Lung (tissue), 12 donors: Measurements from ENCODE around the gene DDX56. TPM values are rescaled to one million over a fixed set of nuclear protein-coding genes. Genes with fewer than 3 reads are reported as not detected.
"Not testable (repeated sequence)": the region's sequence is repeated elsewhere in the genome, so short reads cannot be mapped to it uniquely, and the experiment has no call there.

ENCODE experiments used
- ATAC-seq: fragments of 200-7000 bp; cut with Tn5 transposase; one replicate; pipeline ENCODE4 v1.9.1; 2020; ENCODE audit warnings: moderate number of reproducible peaks; ENCODE audit not compliant: insufficient read depth, low FRiP score
- DNase-seq, 3 donors: peaks; one replicate each; pipeline ENCODE4 v3.0.0-alpha.2; 2013 to 2017
- H3K27ac ChIP-seq, 2 donors: one replicate each; pipeline ENCODE4 v1.5.1; 2013; ENCODE audit warnings: mild to moderate bottlenecking in 2 of 2, moderate library complexity in 2 of 2, control low read depth in 1 of 2, inconsistent platforms in 1 of 2, low read depth in 1 of 2, low read length in 1 of 2
- H3K27me3 ChIP-seq, 3 donors: one replicate each; pipeline ENCODE4 v1.5.1; 2013; ENCODE audit warnings: low read length in 2 of 3; ENCODE audit not compliant: control insufficient read depth in 3 of 3, insufficient read depth in 3 of 3
- H3K36me3 ChIP-seq, 4 donors: one replicate each; pipeline ENCODE4 v1.5.1; 2013; ENCODE audit warnings: low read length in 4 of 4, mild to moderate bottlenecking in 1 of 4, moderate library complexity in 1 of 4; ENCODE audit not compliant: control insufficient read depth in 4 of 4, insufficient read depth in 4 of 4
- H3K4me1 ChIP-seq, 5 donors: one replicate each; pipeline ENCODE4 v1.5.1; 2013; ENCODE audit warnings: low read length in 5 of 5, mild to moderate bottlenecking in 2 of 5, moderate library complexity in 1 of 5; ENCODE audit not compliant: control insufficient read depth in 5 of 5, insufficient read depth in 5 of 5
- H3K4me3 ChIP-seq: one replicate; pipeline ENCODE4 v1.5.1; 2013; ENCODE audit warnings: mild to moderate bottlenecking, control low read depth, moderate library complexity
- H3K9ac ChIP-seq, 2 donors: one replicate each; pipeline ENCODE4 v1.5.1; 2013; ENCODE audit warnings: low read length in 2 of 2, control low read depth in 1 of 2; ENCODE audit not compliant: insufficient read depth in 1 of 2
- H3K9me3 ChIP-seq, 4 donors: one replicate each; pipeline ENCODE4 v1.5.1; 2013; ENCODE audit warnings: low read length in 3 of 4, mild to moderate bottlenecking in 1 of 4, moderate library complexity in 1 of 4; ENCODE audit not compliant: control insufficient read depth in 4 of 4, insufficient read depth in 3 of 4
- WGBS, 2 donors: extraction: QIAGEN DNeasy Blood & Tissue Kit; methylation state at CpG; one replicate each; pipeline ENCODE4 v1.1.7; 2013; 5-methylcytosine and 5-hydroxymethylcytosine counted together
- polyA plus RNA-seq, 2 donors: library from polyadenylated mRNA; stranded (reverse); fragments of 200-250 nt; gene quantifications; one replicate each; pipeline ENCODE4 v1.2.1, GENCODE V29; 2013
- total RNA-seq, 2 donors: library from RNA; depleted of rRNA in 1 of 2; stranded (reverse); fragments of >200 nt in 1 of 2; gene quantifications; one replicate each; pipeline ENCODE4 v1.2.1, GENCODE V29; 2014 to 2021
- TF ChIP-seq, protein P1 (sequence below): IDR thresholded peaks from 2 replicates; pipeline ENCODE4 v1.5.1; 2012; ENCODE audit warnings: mild to moderate bottlenecking; ENCODE audit errors: control extremely low read depth, extremely low read depth
- donor health status: control.
- donor health status: control.
- donor health status: Bipolar disorder and iron deficiency.
- donor health status: healthy.
- donor health status: DM: yes; HTN: yes; CAD: no.

Gene DDX56
- total and polyA plus RNA-seq, 4 donors = 45.9 to 67.5 (median 58.2) TPM

DNA sequence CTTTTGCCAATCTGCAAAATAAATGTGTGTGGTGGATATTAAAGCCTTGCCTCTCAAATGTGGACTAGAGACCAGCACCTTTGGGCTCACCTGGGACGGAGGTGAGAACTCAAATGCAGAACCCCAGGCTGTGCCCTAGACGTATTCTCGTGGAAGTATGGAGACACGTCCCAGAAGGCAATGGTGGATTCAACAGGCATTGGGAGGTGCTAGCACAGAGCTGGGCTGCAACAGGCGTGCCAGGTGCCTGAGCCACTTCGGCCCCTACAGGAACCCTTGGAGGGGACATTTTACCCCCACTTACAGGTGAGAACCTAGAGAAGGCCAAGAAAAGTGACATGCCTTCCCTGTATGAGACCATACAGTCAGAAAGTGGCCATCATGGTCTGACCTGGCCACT lies 12.2 kb downstream of the DDX56 start:
- WGBS, 2 donors = 88 to 91% methylated on average over 6 of the region's 6 CpGs
- ATAC-seq = no peak
- Histone ChIP-seq H3K4me1 (no peaks in the 10 kb centered on the region), H3K27ac (no peak overlapping the region), H3K36me3 (peaks cover 0 to 21% (median 12%) of the 10 kb centered on the region in 4 donors), H3K4me3 (no peak overlapping the region), H3K9ac (no peak overlapping the region), H3K9me3 (no peaks in the 10 kb centered on the region), H3K27me3 (no peaks in the 10 kb centered on the region)
- no peak for DNase-seq
- TF ChIP-seq, protein P1, sequence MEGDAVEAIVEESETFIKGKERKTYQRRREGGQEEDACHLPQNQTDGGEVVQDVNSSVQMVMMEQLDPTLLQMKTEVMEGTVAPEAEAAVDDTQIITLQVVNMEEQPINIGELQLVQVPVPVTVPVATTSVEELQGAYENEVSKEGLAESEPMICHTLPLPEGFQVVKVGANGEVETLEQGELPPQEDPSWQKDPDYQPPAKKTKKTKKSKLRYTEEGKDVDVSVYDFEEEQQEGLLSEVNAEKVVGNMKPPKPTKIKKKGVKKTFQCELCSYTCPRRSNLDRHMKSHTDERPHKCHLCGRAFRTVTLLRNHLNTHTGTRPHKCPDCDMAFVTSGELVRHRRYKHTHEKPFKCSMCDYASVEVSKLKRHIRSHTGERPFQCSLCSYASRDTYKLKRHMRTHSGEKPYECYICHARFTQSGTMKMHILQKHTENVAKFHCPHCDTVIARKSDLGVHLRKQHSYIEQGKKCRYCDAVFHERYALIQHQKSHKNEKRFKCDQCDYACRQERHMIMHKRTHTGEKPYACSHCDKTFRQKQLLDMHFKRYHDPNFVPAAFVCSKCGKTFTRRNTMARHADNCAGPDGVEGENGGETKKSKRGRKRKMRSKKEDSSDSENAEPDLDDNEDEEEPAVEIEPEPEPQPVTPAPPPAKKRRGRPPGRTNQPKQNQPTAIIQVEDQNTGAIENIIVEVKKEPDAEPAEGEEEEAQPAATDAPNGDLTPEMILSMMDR = no peak

DNA sequence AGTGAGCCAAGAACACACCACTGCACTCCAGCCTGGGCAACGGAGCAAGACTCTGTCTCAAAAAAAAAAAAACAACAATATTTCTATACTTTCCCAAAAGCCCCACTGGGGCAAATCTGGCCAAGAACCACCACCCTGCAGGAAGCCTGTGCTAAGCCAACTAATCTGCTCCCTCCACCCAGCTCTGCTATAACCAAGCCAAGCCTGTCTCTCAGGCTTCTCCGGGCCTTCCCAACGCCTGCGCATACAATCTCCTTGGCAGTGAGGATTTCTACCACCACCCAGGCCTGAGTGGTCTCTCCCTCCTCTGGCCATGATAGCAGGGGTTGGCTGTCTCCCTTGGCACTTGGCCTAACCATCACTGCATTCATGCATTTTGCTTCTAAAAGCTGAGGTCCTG lies 14.2 kb downstream of the DDX56 start:
- Histone ChIP-seq H3K4me3 (no peak overlapping the region), H3K36me3 (peaks cover 0 to 5% (median 2%) of the 10 kb centered on the region in 4 donors), H3K27me3 (no peaks in the 10 kb centered on the region), H3K9ac (no peak overlapping the region), H3K9me3 (no peaks in the 10 kb centered on the region), H3K4me1 (no peaks in the 10 kb centered on the region), H3K27ac (no peak overlapping the region)
- WGBS, 2 donors = 90 to 96% methylated on average over 4 of the region's 4 CpGs
- no peak for ATAC-seq
- TF ChIP-seq, protein P1 = no peak
- DNase-seq = no peak

DNA sequence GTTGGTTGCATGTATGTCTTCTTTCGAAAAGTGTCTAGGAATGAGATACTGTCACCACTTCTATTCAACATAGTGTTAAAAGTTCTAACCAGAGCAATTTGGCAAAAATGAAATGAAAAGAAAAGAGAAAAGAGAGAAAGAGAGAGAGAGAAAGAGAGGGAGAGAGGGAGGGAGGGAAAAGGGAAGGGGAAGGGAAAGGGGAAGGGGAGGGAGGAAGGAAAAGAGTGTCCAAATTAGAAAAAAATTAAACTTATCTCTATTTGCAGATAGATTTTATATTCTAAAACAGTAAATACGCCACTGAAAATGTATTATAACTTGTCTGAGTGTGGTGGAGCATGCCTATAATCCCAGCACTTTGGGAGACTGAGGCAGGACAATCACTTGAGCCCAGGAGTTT lies 16.2 kb downstream of the DDX56 start:
- TF ChIP-seq, protein P1 = no peak
- Histone ChIP-seq H3K4me1 (no peaks in the 10 kb centered on the region), H3K27me3 (no peaks in the 10 kb centered on the region), H3K4me3 (no peak overlapping the region), H3K27ac (no peak overlapping the region), H3K36me3 (no peaks in the 10 kb centered on the region), H3K9ac (no peak overlapping the region), H3K9me3 (no peaks in the 10 kb centered on the region)
- WGBS, 2 donors = 90 to 93% methylated on average over 2 of the region's 2 CpGs
- DNase-seq = no peak
- no peak for ATAC-seq

DNA sequence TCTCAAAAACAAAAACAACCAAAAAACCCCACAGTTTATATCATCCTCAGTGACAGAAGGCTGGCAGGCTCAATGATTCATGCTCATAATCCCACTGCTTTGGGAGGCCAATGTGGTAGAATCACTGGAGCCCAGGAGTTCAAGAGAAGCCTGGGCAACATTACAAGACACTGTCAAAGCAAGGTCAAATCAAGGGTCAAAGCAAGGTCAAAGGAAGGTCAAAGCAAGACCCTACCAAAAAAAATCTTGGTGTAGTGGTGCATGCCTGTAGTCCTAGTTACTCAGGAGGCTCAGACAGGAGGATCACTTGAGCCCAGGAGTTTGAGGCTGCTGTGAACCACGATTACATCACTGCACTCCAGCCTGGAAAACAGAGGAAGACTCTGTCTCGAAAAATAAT lies 18.4 kb downstream of the DDX56 start:
- Histone ChIP-seq H3K36me3 (no peaks in the 10 kb centered on the region), H3K27me3 (no peaks in the 10 kb centered on the region), H3K9me3 (no peaks in the 10 kb centered on the region), H3K9ac (no peak overlapping the region), H3K27ac (no peak overlapping the region), H3K4me3 (no peak overlapping the region), H3K4me1 (no peaks in the 10 kb centered on the region)
- no peak for DNase-seq
- WGBS, 2 donors = 72 to 84% methylated on average over 2 of the region's 2 CpGs
- TF ChIP-seq, protein P1 = no peak
- no peak for ATAC-seq

DNA sequence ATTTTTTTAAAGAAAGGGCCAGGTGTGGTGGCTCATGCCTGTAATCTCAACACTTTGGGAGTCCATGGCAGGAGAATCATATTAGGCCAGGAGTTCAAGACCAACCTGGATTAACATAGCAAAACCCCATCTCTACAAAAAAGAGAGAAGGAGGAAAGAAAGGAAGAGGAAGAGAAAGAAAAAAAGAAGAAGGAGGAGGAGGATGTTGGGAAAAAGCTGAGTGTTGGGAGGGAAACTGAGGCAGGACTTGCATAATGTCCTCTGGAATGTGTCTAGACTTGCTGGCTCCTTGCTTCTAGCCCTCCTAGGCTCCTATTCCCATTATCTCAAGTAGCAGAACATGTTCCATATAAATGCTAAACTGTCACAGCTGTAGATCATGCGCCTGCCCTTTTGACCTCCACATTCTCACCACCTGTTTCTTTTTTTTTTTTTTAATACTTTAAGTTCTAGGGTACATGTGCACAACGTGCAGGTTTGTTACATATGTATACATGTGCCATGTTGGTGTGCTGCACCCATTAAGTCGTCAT lies 21.2 kb downstream of the DDX56 start:
- H3K4me3 ChIP-seq, H3K27me3 ChIP-seq, DNase-seq, ATAC-seq, H3K9ac ChIP-seq, H3K4me1 ChIP-seq, H3K9me3 ChIP-seq, H3K27ac ChIP-seq, H3K36me3 ChIP-seq: not testable (repeated sequence)
- 72 to 77% methylated on average over 3 of the region's 3 CpGs for WGBS, 2 donors
